Epidermal melanocyte (primary cell): ENCODE measurements around the gene SORBS1.

Experiments
- DNase-seq: peaks from one replicate; pipeline ENCODE4 v3.0.0; 2011; ENCODE audit warnings: low spot score; ENCODE audit not compliant: insufficient read length

SORBS1 gene

DNA sequence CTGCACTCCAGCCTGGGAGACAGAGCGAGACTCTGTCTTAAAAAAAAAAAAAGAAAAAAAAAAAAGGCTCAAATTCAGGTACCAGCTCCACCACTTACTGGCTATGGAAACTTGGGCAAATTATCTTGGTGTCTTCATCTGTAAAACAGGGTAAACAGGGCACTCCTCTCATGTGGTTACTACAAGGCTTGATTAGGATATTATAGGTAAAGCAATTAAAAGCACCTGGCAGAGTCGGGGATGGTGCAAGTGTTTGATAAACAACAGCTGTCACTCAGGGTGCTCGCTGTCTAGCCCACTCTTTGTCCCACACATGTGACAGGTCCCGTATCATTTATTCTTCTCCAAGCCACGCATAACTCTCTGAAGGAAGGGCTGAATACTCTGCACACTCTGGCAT lies 96.9 kb downstream of the SORBS1 start:
- no peak for DNase-seq

- DNase-seq = no peak
These were observed 98.2 kb downstream of the SORBS1 start for GRCh38 chr10:95462740-95463667.

GRCh38 chr10:95461611-95462010 lies 99.6 kb downstream of the SORBS1 start:
- no peak for DNase-seq

DNA sequence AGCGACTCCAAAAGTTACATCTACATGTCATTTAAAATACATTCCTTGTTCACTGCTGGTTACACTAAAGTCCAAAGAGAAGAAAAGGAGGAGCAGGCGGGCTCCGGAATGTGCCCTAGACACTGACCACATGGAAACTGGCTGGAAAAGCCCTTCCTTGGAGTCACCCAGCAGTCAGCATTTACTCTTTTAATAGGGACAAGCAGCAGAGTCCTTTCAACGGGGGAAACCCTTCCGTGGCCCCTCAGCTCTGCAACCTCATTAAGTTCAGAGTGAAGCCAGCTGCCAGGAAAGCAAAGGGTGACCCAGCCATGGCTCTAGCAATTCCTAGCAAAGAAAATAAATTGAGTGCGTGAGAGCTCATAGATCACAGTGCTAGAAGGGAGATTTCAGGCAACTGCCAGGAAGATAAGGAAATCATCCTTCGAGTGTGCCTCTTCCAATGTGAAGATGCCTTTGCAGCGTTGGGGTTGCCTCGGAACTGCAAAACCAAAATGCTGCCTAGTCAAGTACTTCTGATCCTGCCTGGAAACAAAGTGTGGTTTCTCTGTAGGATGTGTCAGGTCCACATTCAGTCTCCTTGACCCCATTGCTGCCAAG lies 101.6 kb downstream of the SORBS1 start:
- DNase-seq = no peak

GRCh38 chr10:95458871-95459270 lies 102.3 kb downstream of the SORBS1 start:
- DNase-seq = no peak

GRCh38 chr10:95458014-95458413 lies 103.2 kb downstream of the SORBS1 start:
- DNase-seq = no peak

DNA sequence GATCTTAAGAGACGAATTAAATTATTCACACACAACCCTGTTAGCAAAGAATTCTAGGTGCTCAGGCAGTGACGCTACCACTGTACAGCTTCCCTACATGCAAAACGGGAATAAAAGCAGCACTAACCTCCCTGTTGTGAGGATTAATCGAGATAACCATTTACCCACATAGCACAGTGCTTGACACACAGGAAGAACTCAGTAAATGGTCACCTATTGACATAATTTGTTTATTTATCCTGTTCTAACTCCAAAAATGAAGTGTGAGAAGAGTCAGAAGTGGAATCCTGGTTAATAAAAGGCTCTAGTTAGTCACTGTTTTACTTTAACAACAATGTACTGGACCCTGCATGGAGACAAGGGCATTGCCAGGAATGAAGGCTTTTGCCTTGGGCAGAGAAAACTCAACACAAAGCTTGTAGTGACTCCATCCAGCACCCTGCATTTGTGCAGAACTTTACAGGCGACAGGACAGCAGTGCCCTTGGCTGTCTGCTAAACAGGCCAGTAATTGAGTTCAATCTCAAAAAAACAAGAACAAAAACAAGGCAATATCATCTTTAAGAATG lies 103.8 kb downstream of the SORBS1 start:
- DNase-seq = no peak

DNA sequence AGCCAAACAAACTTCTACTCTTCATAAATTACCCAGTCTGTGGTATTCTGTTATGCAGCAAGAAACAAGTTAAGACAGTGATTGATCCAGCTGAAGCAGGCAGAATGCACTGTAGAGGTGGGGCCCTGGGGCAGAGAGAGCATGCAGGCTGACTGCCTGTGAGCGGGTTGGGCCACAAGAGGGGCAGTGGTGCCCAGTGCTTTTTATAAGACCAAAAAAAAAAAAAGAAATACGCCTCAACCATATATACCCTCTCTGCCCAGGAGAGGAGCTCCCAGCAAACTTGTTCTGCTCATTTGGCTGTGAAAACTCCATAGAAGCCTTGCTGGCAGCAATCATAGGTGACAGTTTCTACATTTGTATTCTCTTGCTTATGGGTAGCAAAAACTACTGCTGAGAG lies 104.7 kb downstream of the SORBS1 start:
- no peak for DNase-seq

DNA sequence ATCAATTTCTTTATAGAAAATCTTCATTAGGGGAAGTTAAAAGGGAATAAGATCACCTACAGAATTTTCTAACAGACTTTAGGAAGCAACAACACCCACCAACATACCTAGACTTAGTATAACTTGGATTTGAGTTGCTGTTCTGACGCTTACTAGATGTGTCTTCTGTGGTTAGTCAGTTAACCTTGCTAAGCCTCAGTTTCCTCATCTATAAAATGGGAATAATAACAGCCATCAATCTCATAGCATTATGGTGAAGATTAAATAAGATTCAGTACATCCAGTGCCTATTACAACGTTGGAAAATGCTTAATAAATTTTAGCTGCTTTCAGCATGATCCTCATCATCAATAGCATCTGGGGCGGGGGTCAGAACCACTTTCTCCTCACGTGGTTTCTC lies 106.2 kb downstream of the SORBS1 start:
- DNase-seq = no peak

DNA sequence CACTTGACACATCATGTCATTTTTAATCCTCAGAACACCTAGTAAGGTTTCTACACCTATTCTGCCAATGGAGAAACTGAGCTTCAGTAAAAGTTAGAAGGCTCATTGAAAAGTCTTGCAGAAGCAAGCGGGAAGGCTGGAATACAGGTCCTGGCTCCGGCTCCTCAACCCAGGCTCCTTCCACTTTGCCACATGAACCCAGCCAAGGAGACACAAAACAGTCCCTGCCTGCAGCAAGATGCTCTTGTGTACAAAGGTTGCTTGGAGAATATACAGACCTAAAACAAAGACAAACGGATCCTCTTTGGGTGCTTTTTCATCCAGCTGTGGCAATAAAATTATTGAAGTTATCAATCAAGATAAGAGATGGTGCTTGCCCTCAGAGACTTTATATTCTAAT lies 106.8 kb downstream of the SORBS1 start:
- DNase-seq = no peak

GRCh38 chr10:95451568-95452524 lies 109.3 kb downstream of the SORBS1 start:
- peak; percentile 82 for DNase-seq

GRCh38 chr10:95451150-95451549 lies 110.0 kb downstream of the SORBS1 start:
- no peak for DNase-seq

GRCh38 chr10:95450188-95450587 lies 111.0 kb downstream of the SORBS1 start:
- DNase-seq = no peak

DNA sequence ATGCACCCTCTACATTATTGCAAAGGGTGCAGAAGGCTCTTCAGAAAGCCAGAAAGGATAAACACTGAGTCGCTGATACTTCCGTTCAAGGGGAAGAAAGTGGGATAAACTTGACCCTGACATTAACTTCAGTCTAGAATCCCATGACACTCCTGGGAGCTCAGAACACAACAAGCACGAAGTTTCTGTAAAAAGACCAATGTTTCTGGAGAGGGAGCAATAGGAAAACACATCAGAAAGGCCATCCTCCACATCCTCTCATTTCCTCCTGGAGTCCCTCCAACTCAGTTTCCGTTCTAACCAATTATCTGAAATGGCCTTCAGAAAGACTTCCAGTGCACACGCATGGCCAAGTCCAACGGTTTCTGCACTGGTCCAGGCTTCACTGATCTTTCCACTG lies 113.5 kb downstream of the SORBS1 start:
- no peak for DNase-seq

DNA sequence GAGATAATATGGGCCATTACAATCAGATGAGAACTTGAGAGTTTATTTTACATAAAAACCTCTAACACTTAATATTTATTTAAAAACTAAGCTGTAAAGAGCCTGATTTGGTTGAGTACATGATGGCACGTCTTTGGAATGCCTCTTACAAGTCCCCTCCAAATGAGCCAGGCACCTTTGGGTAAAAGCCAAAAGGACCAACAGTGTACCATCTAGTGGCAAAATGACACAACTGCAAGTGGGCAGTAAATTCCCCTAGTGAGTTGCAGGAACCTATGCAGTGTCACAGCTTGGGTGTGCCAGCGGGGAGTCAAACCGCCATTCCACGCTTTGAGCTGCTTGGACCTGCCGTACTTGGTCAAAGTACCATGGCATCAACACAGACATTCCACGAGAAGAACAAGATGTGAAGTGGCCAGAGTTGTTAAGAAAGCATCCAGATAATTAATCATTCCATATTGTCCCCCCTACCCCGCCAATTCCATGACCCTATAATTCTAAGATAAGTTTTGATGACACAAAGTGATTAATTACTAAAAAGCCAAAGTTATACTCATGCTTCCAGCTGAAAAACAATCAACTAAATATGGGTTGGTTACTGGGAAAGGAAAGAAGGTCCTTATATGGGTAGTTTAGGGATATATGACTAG lies 115.2 kb downstream of the SORBS1 start:
- peak; percentile 73 for DNase-seq

- no peak for DNase-seq
These were observed 115.8 kb downstream of the SORBS1 start for GRCh38 chr10:95445223-95445836.

GRCh38 chr10:95444792-95445191 lies 116.4 kb downstream of the SORBS1 start:
- DNase-seq = no peak

- no peak for DNase-seq
These were observed 117.5 kb downstream of the SORBS1 start for GRCh38 chr10:95443636-95444035.

DNA sequence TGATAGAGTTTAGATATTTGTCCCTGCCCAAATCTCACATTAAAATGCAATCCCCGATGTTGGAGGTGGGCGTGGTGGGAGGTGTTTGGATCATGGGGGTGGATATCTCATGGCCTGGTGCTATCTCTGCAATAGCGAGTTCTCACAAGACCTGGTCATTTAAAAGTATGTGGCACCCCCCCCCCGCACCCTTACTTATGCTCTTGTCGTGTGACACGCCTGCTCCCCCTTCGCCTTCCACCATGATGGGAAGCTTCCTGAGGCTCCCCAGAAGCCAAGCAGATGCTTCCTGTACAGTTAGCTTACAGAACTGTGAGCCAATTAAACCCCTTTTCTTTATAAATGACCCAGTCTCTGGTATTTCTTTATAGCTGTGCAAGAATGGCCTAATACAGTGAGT lies 118.8 kb downstream of the SORBS1 start:
- DNase-seq = no peak

GRCh38 chr10:95441547-95441923 lies 119.6 kb downstream of the SORBS1 start:
- no peak for DNase-seq
